Pulmonary artery endothelial cell (primary cell): ENCODE measurements around the gene HEG1. TPM values are rescaled to one million over a fixed set of nuclear protein-coding genes. Genes with fewer than 3 reads are reported as not detected.

Source experiments
- DNase-seq: peaks from one replicate; pipeline ENCODE4 v3.0.0-alpha.2; 2011; ENCODE audit warnings: low read depth, low spot score
- total RNA-seq: library from RNA; depleted of rRNA; stranded (reverse); fragments of >200 nt; gene quantifications from 2 replicates; pipeline ENCODE4 v1.2.3, GENCODE V29; 2014

The HEG1 gene
- total RNA-seq, 1 donor from 2014 or later: 54.2 TPM

DNA sequence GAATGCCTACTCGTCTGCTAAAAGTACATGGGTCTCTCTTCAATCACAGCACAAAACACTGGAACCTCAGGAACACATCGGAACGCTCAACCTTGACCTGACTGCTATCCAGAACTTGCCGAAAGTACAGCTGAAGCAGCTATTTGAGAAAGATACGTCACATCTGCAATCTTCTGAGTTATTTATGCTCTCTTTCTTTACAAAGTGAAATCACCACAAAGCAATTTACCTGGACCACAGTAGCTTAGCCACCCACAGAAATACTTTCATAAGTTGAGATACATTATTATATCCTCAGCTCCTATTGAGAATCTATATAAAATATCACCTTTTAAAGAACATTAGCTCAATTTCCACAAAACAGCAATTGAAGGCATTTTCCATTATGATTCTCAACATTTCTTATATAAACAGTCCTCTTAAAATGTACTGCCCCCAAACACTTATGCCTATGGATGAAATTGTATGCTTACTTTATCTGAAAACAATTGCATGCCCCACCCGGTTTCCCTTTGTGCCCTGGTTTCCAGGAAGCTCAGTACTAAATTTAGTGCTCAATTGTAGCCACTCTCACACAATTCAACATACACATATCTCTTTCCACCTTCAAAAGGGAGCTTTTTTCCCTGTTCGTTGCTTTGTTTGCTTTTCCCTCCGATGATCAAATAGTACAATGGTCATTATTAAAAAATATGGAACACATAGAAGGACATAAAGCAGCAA is 31.8 kb downstream of the HEG1 start:
- no peak for DNase-seq

GRCh38 chr3:125022206-125022605 is 33.6 kb downstream of the HEG1 start:
- DNase-seq: no peak

DNA sequence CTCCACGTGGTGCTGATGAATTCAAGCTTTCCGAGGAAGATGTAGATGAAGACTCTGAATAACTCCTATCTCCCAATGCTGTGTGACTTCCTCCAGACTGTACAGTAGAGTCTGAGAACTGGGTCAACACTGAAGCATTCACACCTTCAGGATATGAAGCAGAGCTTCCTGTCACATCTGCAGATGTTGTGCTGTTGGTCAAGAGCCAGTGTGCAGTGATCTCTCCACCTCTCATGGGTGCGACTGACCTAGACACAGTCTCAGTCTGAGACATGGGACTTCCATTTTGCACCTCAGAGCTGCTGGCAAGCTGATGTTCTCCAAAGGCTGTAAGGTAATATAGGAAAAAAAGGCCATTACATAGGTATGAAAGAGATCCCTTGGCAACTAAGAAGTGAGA is 36.5 kb downstream of the HEG1 start:
- DNase-seq: no peak

DNA sequence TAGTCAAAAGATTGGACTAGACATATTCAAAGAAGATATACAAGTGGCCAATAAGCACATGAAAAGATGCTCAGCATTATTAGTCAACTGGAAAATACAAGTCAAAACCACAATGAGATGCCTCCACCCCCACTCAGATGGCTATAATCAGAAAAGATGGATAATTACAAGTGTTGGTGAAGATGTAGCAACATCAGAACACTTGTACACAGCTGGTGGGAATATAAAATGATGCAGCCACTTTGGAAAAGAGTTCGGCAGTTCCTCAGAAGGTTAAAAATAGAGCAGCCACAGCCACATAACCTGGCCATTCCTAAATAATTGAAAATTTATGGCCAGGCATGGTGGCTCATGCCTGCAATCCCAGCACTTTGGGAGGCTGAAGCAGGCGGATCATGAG is 38.4 kb downstream of the HEG1 start:
- no peak for DNase-seq

GRCh38 chr3:125014570-125015179 is 41.1 kb downstream of the HEG1 start:
- no peak for DNase-seq

GRCh38 chr3:125013095-125013494 is 42.7 kb downstream of the HEG1 start:
- DNase-seq: no peak

GRCh38 chr3:125011941-125012340 is 43.9 kb downstream of the HEG1 start:
- no peak for DNase-seq

- no peak for DNase-seq
Measured at GRCh38 chr3:125010393-125010792, 45.4 kb downstream of the HEG1 start.

DNA sequence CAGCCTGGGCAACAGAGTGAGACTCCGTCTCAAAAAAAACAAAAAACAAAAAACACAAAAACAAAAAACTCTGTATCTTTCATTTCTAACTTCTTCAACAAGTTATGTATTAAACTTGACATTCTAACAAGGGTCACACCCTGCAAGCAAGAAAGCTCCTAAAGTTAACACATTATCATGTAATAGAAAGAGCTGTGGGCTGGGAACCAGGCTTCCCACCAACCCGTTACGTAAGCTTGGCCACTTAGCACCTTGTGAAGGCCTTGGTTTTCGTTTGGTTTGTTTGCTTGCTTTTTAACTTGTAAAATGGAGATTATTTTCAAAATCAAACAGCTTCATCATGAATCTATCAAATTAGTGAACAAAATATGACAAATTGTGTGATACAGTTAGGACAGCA is 47.0 kb downstream of the HEG1 start:
- no peak for DNase-seq

GRCh38 chr3:125006291-125006731 is 49.5 kb downstream of the HEG1 start:
- no peak for DNase-seq

- no peak for DNase-seq
Measured at GRCh38 chr3:125005676-125006075, 50.1 kb downstream of the HEG1 start.

- DNase-seq: no peak
Measured at GRCh38 chr3:125005222-125005621, 50.6 kb downstream of the HEG1 start.

DNA sequence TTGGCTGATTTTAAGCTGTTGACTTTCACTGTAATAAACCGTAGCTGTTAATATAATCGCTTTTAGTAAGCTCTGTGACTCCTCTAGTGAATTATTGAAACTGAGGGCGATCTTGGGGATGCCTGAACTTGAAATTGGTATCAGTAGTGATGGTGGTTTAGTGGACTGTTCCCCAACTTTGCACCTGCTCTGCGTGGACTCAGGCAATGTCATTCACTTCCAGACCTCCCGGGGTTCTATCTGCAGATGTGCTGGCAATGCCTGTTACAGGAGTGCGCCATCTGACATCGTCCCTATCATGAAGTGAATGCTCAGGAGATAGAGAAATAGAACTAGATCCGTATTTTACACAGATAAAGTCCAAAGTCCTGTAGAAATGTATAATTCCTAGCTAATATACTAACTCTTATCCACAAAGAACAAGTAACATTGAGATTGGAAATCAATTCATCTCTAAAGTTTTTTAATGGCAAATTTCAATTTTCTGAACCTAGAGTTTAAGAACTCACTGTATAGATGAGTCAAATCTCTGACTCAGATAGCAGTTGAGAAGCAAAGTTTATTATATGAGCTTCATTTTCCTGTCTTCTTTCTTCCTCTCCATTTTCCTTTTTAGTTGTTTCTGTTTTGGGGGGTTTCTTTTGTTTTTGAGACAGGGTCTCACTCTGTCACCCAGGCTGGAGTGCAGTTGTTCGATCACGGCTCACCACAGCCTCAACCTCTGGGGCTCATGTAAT is 51.8 kb downstream of the HEG1 start:
- DNase-seq: no peak

DNA sequence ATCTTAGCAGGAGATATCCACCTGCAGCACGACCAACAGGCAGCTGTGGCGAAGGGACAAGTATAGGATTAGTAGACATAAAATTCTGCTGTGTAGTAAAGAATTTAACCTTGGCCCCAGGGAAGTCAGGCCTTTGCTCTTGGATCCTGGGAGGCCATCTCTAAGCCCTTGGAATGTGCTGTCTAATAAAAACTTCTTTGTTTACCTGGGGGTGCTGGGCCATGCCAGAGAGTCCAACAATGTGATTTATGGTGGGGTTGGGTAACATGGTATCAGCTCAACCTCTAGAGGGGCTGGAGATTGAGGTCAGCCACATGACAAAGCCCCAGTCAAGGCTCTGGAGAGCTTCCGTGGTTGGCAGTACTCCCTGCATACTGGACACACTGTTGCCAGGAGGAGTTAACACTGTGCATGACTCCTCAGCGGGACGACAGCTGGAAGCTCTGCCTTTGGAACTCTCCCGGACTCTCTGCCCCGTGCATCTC is 52.4 kb downstream of the HEG1 start:
- no peak for DNase-seq

DNA sequence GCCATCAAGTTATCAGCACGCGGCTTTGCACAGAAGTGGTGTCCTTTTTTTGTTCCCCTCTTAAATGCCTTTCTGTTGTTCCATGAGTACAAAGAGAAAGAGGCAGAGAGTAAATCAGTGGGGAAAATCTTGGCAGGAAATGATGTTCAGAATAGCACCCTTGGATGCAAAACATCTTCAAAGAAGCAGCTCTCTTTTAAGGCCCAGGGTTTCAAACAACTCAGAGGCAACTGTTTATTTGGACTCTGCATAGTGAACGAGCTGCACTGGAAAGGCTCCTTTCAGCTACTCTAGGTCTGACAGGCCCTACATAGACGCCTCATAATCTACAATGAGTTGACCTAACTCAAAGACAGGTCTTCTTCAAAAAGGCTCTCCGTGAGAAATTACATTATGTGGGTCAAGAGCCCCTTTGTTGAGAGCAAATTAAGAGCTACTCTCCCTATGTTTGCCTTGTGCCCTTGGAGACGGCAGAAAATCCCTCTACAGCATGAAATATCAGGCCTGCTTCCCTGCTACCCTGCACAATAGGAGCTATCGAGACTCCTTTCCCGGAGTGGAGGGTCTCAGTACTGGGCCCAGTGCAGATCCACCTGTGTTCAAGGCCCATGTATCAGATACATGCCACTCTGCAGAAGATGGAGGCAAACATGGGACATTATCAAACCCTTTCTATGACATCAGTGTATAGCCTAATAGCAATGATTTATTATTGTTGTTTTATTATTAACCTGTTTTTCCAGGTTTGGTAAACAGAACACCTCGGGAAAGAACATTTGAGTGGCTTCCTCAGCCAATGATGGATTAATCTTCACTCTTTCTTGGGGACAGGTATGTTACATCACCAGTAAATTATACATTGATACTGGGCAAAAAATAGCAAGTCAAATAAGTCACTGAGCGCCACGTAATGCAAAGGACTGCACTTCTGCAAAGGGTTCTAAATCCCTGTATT is 53.1 kb downstream of the HEG1 start:
- no peak for DNase-seq

DNA sequence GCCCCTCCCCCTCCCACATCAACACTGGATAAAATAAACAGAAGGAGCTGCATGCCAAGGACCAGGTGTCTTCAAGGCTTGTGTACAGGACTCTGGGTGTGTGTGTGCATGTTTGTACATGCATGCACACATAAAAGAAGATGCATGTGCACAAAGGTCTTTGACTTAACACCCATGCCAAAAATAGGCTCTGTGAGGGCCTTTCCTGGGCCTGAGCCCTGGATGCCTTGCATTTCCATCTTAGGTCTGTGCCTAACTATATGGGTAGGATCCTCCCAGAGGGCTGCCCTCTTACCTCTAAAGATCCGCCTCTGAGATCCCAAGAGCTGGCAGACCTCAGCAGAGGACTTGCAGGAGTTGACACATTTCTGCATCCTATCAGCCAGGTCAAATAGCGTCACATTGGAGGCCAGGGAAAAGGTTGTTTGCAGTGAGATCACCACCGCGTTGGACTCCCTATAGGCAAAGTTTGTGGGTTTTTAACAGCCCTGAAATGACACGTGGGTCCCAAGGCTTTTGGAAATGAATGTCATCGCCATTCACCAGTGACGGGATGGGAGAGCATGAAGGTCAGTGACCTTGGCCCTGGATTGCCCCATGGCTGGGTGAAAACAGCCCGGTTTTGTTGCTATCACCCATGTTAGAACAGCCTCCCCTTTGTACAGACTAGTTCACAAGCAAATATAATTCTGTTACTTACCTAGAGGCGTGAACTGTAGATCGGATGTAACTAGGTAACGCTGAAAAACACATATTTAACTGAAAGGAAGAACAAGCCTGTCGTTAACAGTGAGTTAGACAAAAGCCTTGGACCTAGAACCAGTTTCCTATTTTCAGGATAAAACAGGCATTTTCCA is 54.0 kb downstream of the HEG1 start:
- DNase-seq: no peak

- no peak for DNase-seq
Measured at GRCh38 chr3:125000661-125001060, 55.1 kb downstream of the HEG1 start.

DNA sequence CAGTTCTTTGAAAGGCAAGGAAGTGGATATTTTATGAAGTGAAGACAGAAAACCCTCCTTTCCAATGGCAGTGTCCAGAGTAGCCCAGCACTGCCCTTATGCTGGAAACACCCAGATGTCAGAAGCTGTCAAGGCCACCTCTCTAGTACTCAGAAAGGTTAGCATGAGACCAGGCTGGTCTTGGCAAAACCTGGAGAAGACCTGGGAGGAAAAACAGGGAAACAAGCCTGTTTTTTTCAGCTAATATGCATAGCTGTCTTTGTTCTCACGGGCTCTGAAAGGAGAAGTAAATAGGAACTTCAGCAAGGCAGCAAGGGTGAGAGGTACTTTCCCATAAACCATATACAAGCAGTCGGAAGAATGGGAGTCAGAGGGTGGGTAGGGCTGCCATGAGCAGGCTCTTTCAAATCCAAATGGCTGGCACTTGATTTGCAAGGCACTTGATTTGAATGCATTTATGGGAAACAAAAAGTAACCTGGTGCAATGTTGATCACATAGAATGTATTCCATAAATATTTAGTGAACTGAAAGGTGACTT is 55.8 kb downstream of the HEG1 start:
- DNase-seq: no peak

GRCh38 chr3:124999317-124999716 is 56.5 kb downstream of the HEG1 start:
- DNase-seq: no peak

DNA sequence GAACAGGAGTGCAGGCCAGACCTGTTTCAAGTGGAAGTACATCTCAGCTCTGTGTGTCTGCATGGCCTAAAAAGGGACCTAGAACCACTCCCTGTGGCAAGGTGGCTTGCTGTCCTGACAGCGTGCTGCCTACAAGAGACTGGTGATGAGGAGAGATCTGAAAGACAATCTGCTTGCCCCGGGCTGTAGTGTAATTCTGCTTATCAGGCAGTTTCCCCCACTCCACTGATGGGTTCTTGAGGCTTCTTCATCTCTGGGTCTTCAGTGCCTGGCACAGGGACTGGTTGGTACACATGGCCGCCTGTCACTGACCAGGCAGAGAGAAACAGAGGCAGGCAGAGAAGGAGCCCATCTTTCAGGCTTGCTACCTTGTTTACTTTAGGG is 57.6 kb downstream of the HEG1 start:
- no peak for DNase-seq
